HCT116 (cell line): Measurements from ENCODE around the gene SLC25A21. TPM values are rescaled to one million over a fixed set of nuclear protein-coding genes. Genes with fewer than 3 reads are reported as not detected.

Source experiments
- ATAC-seq: fragments of 200-7000 bp; cut with Tn5 transposase; 2 replicates; pipeline ENCODE4 v1.9.1; 2020; ENCODE audit warnings: mild to moderate bottlenecking, moderate library complexity
- BruUV-seq: library from RNA; stranded (reverse); fragments of 400-500 nt; replicated peaks from 2 replicates; lab custom pipeline; 2021; lab: Mats Ljungman, UMichigan
- CTCF ChIA-PET: fragments of 300-600 bp; sonication (Branson Sonifier 250); formaldehyde crosslinking; loops from one replicate; lab custom pipeline; 2021; ENCODE audit warnings: antibody characterized with exemption; lab: Charles Lee
- POLR2A ChIA-PET: fragments of 300-600, 350-600 bp; sonication (Branson Sonifier 250); formaldehyde crosslinking; loops from one replicate; lab custom pipeline; 2021; ENCODE audit warnings: antibody characterized with exemption; lab: Charles Lee
- RAD21 ChIA-PET, 2 experiments: fragments of 300-600 bp; sonication (Branson Sonifier 250); formaldehyde crosslinking; loops; one replicate each; lab custom pipeline; 2023; ENCODE audit warnings: low total read pairs in 2 of 2; ENCODE audit not compliant: uncharacterized antibody in 2 of 2, unreplicated experiment in 2 of 2, low non-redundant PET in 1 of 2; lab: Charles Lee
- DNase-seq: peaks from one replicate; pipeline ENCODE4 v3.0.0-alpha.2; 2010; ENCODE audit warnings: low read depth, low spot score
- H2AFZ ChIP-seq: fragments of 200-600 bp; shearing (Covaris generic), sonication (generic); 2 replicates; pipeline ENCODE4 v1.6.1; 2017; ENCODE audit warnings: low read depth, mixed run types, mixed read lengths, antibody characterized with exemption, low read length; ENCODE audit not compliant: poor library complexity, severe bottlenecking
- H3K27ac ChIP-seq: 2 replicates; pipeline ENCODE4 v1.5.1; 2012; ENCODE audit warnings: low read depth, low read length
- H3K27me3 ChIP-seq: fragments of 200-600 bp; sonication (generic); 2 replicates; pipeline ENCODE4 v1.6.1; 2016; ENCODE audit warnings: mixed run types, low read length, mixed read lengths; ENCODE audit not compliant: insufficient read depth
- H3K36me3 ChIP-seq, 2 experiments: fragments of 200-500 bp in 1 of 2; fragments of 200-600 bp in 1 of 2; sonication (Bioruptor generic) in 1 of 2; sonication (generic) in 1 of 2; 2 replicates each; pipeline versions ENCODE4 v1.5.1 to v1.6.1; 2014 to 2016; ENCODE audit warnings: low read length in 2 of 2, inconsistent platforms in 1 of 2, mixed read lengths in 1 of 2, mixed run types in 1 of 2; ENCODE audit not compliant: insufficient read depth in 2 of 2, control insufficient read depth in 1 of 2
- H3K4me1 ChIP-seq, 2 experiments: fragments of 200-600 bp in 1 of 2; sonication (generic) in 1 of 2; 2 replicates each; pipeline versions ENCODE4 v1.5.1 to v1.6.1; 2012 to 2017; ENCODE audit warnings: low read length in 2 of 2, inconsistent platforms in 1 of 2, mild to moderate bottlenecking in 1 of 2, mixed read lengths in 1 of 2, mixed run types in 1 of 2, moderate library complexity in 1 of 2; ENCODE audit not compliant: insufficient read depth in 2 of 2, control insufficient read depth in 1 of 2
- H3K4me2 ChIP-seq: fragments of 200-600 bp; sonication (generic); 2 replicates; pipeline ENCODE4 v1.6.1; 2017; ENCODE audit warnings: mixed run types, low read length, mixed read lengths
- H3K4me3 ChIP-seq, 2 experiments: fragments of 200-600 bp in 1 of 2; sonication (generic) in 1 of 2; replicated peaks in 1 of 2; 2 replicates each; pipeline ENCODE4 v1.5.1; 2011 to 2016; ENCODE audit warnings: low read length in 2 of 2, control low read depth in 1 of 2, low read depth in 1 of 2, mild to moderate bottlenecking in 1 of 2, mixed read lengths in 1 of 2, mixed run types in 1 of 2
- H3K79me2 ChIP-seq: fragments of 200-600 bp; sonication (generic); 2 replicates; pipeline ENCODE4 v1.6.1; 2017; ENCODE audit warnings: mild to moderate bottlenecking, mixed run types, low read length, moderate library complexity, mixed read lengths; ENCODE audit not compliant: insufficient read depth
- H3K9ac ChIP-seq: fragments of 200-600 bp; sonication (generic); 2 replicates; pipeline ENCODE4 v1.6.1; 2016; ENCODE audit warnings: low read length, mixed read lengths
- H3K9me2 ChIP-seq: fragments of 200-600 bp; sonication (generic), shearing (Covaris generic); 2 replicates; pipeline ENCODE4 v1.6.1; 2017; ENCODE audit warnings: mixed run types, mild to moderate bottlenecking, moderate library complexity; ENCODE audit not compliant: insufficient read depth
- H3K9me3 ChIP-seq, 2 experiments: fragments of 200-500 bp in 1 of 2; fragments of 200-600 bp in 1 of 2; sonication (Bioruptor generic) in 1 of 2; sonication (generic) in 1 of 2; 2 replicates each; pipeline ENCODE4 v1.6.1; 2014 to 2017; ENCODE audit warnings: low read length in 2 of 2, mixed read lengths in 2 of 2, inconsistent platforms in 1 of 2, low read depth in 1 of 2, mild to moderate bottlenecking in 1 of 2, mixed run types in 1 of 2, moderate library complexity in 1 of 2; ENCODE audit not compliant: control insufficient read depth in 1 of 2, insufficient read depth in 1 of 2
- H4K20me1 ChIP-seq: fragments of 200-600 bp; sonication (generic), shearing (Covaris generic); 2 replicates; pipeline ENCODE4 v1.6.1; 2017; ENCODE audit warnings: mixed run types, mild to moderate bottlenecking, moderate library complexity; ENCODE audit not compliant: insufficient read depth
- CEBPB ChIP-seq: IDR thresholded peaks from 2 replicates; pipeline ENCODE4 v1.6.1; 2012; ENCODE audit warnings: low read depth
- EGR1 ChIP-seq: IDR thresholded peaks from 2 replicates; pipeline ENCODE4 v1.6.1; 2012; ENCODE audit warnings: low read depth
- ELF1 ChIP-seq: IDR thresholded peaks from 2 replicates; pipeline ENCODE4 v1.6.1; 2012; ENCODE audit warnings: low read depth, borderline replicate concordance
- EZH2 ChIP-seq: fragments of 200-600 bp; sonication (generic); IDR thresholded peaks from 2 replicates; pipeline ENCODE4 v1.6.1; 2017; ENCODE audit warnings: antibody characterized with exemption, mixed run types
- FOSL1 ChIP-seq: IDR thresholded peaks from 2 replicates; pipeline ENCODE4 v1.6.1; 2012; ENCODE audit warnings: low read depth
- JUND ChIP-seq: IDR thresholded peaks from 2 replicates; pipeline ENCODE4 v1.6.1; 2012
- POLR2A ChIP-seq: IDR thresholded peaks from 2 replicates; pipeline ENCODE4 v1.7.0; 2011; ENCODE audit warnings: borderline replicate concordance; ENCODE audit not compliant: insufficient read depth, insufficient read length; ENCODE audit errors: extremely low read depth
- POLR2AphosphoS5 ChIP-seq: IDR thresholded peaks from 2 replicates; pipeline ENCODE4 v1.6.1; 2011; ENCODE audit warnings: mild to moderate bottlenecking, low read depth, low read length, moderate library complexity
- RAD21 ChIP-seq: IDR thresholded peaks from 2 replicates; pipeline ENCODE4 v1.6.1; 2012; ENCODE audit warnings: low read depth, mild to moderate bottlenecking
- SP1 ChIP-seq: IDR thresholded peaks from 2 replicates; pipeline ENCODE4 v1.6.1; 2012; ENCODE audit warnings: low read depth
- SRF ChIP-seq: IDR thresholded peaks from 2 replicates; pipeline ENCODE4 v1.6.1; 2012; ENCODE audit warnings: low read depth
- TCF7L2 ChIP-seq: IDR thresholded peaks from 2 replicates; pipeline ENCODE4 v1.7.0; 2011; ENCODE audit warnings: borderline replicate concordance, inconsistent platforms; ENCODE audit not compliant: insufficient read depth, insufficient read length; ENCODE audit errors: extremely low read depth
- YY1 ChIP-seq: IDR thresholded peaks from 2 replicates; pipeline ENCODE4 v1.6.1; 2011; ENCODE audit warnings: low read length, low read depth, moderate library complexity, mild to moderate bottlenecking; ENCODE audit not compliant: insufficient replicate concordance; ENCODE audit errors: extremely low read depth
- ZBTB33 ChIP-seq: IDR thresholded peaks from 2 replicates; pipeline ENCODE4 v1.6.1; 2011; ENCODE audit warnings: mild to moderate bottlenecking, low read length, moderate library complexity; ENCODE audit not compliant: insufficient replicate concordance; ENCODE audit errors: extremely low read depth
- ZNF274 ChIP-seq: fragments of 200-500 bp; sonication (Bioruptor generic); IDR thresholded peaks from 2 replicates; pipeline ENCODE4 v1.6.1; 2014; ENCODE audit warnings: mild to moderate bottlenecking, low read depth, low read length, inconsistent platforms
- intact Hi-C: fragments of 100-400 bp; cut with micrococcal nuclease; formaldehyde crosslinking; loops from 2 replicates; pipeline ENCODE4 v1.10.0; 2022
- total RNA-seq: library from RNA; stranded (reverse); gene quantifications from one replicate; pipeline ENCODE4 v1.2.1, GENCODE V29; 2021; ENCODE audit not compliant: unreplicated experiment
- TF ChIP-seq, protein P1 (sequence below): IDR thresholded peaks from 2 replicates; pipeline ENCODE4 v1.6.1; 2012

SLC25A21 gene
- total RNA-seq, 1 experiment from 2014 or later = 3.5 TPM

DNA sequence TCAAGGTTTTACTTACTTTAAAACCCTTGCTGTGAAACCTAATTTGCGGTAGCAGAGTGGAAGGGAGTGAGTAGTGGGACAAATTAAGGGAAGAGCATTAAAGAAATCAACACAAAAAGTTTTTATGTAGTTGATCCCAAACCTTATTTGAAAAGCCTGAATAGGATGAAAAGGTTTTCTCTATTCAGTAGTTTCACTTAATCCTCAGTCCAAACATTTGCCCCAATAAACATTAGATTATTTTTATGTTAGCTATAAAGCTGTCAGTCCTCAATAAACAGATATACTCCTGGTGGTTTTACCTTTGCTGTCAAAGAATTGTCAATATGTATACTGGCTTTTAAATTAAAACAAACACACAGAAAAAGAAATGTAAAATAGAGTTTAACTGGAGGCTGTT is 374.8 kb downstream of the SLC25A21 start:
- BruUV-seq = no TSS peak
- H3K9me3 ChIP-seq = no peaks in the 10 kb centered on the region
- H3K27ac ChIP-seq = no peak overlapping the region
- ATAC-seq = no peak
- H3K27me3 ChIP-seq = peaks cover 3% of the 10 kb centered on the region; the same call in 1 of the 2 replicates
- H3K4me2 ChIP-seq = no peak overlapping the region
- intact Hi-C loops = no loop called here
- ChIA-PET POLR2A (no interaction called here), CTCF (no interaction called here)
- H3K79me2 ChIP-seq = no peaks in the 10 kb centered on the region
- no peak overlapping the region for H3K9ac ChIP-seq
- TF ChIP-seq SP1 (no peak), RAD21 (no peak), POLR2AphosphoS5 (no peak), FOSL1 (no peak), ZNF274 (no peak), EZH2 (no peak), EGR1 (no peak), YY1 (no peak)
- TF ChIP-seq, protein P1, sequence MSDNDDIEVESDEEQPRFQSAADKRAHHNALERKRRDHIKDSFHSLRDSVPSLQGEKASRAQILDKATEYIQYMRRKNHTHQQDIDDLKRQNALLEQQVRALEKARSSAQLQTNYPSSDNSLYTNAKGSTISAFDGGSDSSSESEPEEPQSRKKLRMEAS = no peak
- TF ChIP-seq, all 23 proteins: peak for 0
- RAD21 ChIA-PET = no interaction called here
- Histone ChIP-seq H3K36me3 (no peaks in the 10 kb centered on the region), H2AFZ (no peak overlapping the region), H4K20me1 (no peaks in the 10 kb centered on the region; the same call in 1 of the 2 replicates), H3K4me3 (no peak overlapping the region), H3K9me2 (no peaks in the 10 kb centered on the region), H3K4me1 (no peaks in the 10 kb centered on the region)
- no peak for DNase-seq

- ChIA-PET RAD21 (no interaction called here), POLR2A (no interaction called here), CTCF (no interaction called here)
- Histone ChIP-seq H4K20me1 (no peaks in the 10 kb centered on the region), H3K79me2 (no peaks in the 10 kb centered on the region), H3K27me3 (no peaks in the 10 kb centered on the region), H3K9ac (no peak overlapping the region), H3K4me1 (no peaks in the 10 kb centered on the region), H3K27ac (no peak overlapping the region), H3K9me2 (no peaks in the 10 kb centered on the region), H2AFZ (no peak overlapping the region), H3K36me3 (no peaks in the 10 kb centered on the region), H3K9me3 (no peaks in the 10 kb centered on the region), H3K4me2 (no peak overlapping the region), H3K4me3 (no peak overlapping the region)
- ATAC-seq (no peak), DNase-seq (no peak)
- intact Hi-C loops = no loop called here
- TF ChIP-seq JUND (no peak), POLR2A (no peak), ELF1 (no peak), SRF (no peak), ZBTB33 (no peak), YY1 (no peak), CEBPB (no peak), TCF7L2 (no peak)
- no TSS peak for BruUV-seq
Measured at GRCh38 chr14:36791402-36791801, 381.0 kb downstream of the SLC25A21 start.
